Fibroblast of mammary gland (primary cell): ENCODE results near the gene PTP4A2.
"Not testable (repeated sequence)": the region's sequence is repeated elsewhere in the genome, so short reads cannot be mapped to it uniquely, and the experiment has no call there.

Source experiments
- DNase-seq: peaks from one replicate; pipeline ENCODE4 v3.0.0-alpha.2; 2010; ENCODE audit warnings: low read depth
- H3K4me3 ChIP-seq: 2 replicates; pipeline ENCODE4 v1.5.1; 2011; ENCODE audit warnings: low read depth, mild to moderate bottlenecking, low read length, moderate library complexity; ENCODE audit not compliant: control insufficient read depth
- TF ChIP-seq, protein P1 (sequence below): conservative IDR thresholded peaks from 2 replicates; pipeline ENCODE4 v1.5.1; 2011; ENCODE audit warnings: low read depth, low read length, inconsistent platforms; ENCODE audit not compliant: control insufficient read depth, insufficient read depth

The PTP4A2 gene

DNA sequence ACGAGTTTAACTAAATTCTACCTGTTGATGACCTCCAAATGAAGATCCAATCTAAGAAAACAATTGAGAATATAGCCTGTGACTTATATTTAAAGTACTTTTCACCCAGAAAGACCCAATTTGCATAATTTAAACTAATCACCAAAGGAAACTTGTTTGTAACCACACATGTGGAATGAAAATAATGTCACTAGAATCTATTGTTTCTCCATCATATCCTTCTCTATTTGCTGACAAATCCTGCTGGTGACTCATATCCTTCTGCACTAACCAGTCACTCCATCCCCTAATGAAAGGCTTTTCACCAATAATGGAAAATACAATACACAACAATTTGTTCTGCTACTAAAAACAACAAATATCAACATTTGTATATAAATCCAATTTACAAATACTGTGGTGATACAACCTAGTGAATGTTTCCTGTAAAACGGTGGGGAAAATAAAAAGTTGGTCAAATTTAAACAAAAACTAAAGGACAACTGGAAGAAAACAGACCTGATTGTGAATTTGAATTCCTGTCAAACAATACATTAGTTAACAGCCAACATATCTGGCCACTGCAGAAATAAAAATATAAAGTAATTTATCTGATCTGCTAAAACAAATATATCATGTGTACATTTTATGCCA is 6.5 kb downstream of the PTP4A2 start:
- TF ChIP-seq, protein P1, sequence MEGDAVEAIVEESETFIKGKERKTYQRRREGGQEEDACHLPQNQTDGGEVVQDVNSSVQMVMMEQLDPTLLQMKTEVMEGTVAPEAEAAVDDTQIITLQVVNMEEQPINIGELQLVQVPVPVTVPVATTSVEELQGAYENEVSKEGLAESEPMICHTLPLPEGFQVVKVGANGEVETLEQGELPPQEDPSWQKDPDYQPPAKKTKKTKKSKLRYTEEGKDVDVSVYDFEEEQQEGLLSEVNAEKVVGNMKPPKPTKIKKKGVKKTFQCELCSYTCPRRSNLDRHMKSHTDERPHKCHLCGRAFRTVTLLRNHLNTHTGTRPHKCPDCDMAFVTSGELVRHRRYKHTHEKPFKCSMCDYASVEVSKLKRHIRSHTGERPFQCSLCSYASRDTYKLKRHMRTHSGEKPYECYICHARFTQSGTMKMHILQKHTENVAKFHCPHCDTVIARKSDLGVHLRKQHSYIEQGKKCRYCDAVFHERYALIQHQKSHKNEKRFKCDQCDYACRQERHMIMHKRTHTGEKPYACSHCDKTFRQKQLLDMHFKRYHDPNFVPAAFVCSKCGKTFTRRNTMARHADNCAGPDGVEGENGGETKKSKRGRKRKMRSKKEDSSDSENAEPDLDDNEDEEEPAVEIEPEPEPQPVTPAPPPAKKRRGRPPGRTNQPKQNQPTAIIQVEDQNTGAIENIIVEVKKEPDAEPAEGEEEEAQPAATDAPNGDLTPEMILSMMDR = no peak
- DNase-seq = peak; percentile 72
- H3K4me3 ChIP-seq = no peak overlapping the region

DNA sequence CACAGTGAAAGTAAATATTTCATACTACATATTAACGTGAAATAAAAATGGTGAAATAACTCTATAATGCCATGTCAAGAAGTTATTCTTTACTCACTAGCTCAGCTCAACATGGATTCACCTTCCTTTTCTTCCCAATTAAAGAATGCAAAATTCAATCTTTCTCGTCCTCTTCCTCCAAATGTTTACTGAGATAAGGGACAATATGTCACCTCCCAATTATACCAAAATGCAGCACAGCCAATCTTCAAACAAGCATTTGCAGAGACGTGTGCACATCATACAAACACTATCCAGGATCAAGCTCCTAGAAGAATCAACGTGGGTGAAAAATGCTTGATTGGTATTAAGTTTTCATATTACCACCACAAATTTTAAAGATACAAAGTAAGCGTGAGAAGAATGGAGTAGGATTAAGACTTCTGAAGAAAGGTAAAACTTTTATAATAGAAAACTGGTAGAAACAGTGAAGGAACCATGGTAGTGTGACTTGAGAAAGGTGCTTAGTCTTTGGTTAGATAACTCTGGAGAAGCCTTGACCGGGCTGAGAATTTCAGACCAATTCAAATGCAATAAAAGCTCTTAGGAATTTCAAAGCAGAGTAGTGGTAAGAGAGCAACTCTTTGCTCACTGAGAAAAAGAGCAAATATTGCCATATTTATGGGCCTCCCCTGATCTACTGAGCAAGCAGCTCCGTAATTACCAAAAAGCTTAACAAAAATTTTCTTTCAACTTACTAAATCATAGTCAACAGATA is 7.2 kb downstream of the PTP4A2 start:
- TF ChIP-seq, protein P1 = no peak
- DNase-seq = no peak
- no peak overlapping the region for H3K4me3 ChIP-seq

DNA sequence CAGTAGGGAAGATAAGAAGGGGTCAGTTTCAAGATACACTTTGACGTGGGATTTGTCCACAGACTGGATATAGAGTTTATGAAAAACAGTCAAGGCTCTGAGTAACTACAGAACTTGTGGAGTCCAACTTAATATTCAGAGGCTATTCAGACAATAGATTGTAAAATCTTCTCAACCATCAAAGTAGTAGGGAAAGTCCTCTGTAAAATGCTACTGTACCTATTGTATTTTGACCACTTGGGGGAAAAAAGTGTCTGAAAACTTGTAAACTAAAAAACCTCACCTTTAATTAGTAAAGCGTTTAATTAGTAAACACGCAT is 10.5 kb downstream of the PTP4A2 start:
- no peak overlapping the region for H3K4me3 ChIP-seq
- no peak for DNase-seq
- TF ChIP-seq, protein P1 = no peak

DNA sequence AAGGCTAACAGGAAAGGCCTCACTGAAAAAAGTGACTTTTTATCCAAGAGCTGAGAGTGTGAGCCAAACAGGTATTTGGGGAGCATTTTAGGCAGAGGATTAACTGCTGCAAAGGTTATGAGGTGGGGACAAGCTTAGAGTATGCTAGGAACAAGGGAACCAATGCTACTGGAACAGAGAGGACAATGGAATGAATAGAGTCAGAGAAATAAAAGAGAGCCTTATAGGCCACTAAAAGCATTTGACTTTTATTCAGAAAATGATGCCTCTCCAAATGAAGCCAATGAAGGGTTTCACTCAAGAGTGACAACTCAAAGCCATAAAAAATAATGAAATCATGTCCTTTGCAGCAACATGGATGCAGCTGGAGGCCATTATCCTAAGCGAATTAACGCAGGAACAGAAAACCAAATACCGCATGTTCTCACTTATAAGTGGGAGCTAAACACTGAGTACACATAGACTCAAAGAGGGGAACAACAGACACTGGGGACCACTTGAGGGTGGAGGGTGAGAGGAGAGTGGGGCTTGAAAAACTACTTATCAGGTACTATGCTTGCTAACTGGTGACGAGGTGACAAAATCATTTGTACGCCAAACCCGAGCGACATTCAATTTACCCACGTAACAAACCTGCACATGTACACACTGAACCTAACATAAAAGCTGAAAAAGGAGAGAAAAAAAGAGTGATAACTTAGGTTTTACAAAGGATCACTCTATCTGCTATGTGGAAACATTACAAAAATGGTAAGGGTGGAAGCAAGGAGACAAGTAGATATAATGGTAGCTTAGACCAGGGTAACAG is 11.1 kb downstream of the PTP4A2 start:
- TF ChIP-seq, protein P1 = no peak
- no peak for DNase-seq
- H3K4me3 ChIP-seq = no peak overlapping the region

DNA sequence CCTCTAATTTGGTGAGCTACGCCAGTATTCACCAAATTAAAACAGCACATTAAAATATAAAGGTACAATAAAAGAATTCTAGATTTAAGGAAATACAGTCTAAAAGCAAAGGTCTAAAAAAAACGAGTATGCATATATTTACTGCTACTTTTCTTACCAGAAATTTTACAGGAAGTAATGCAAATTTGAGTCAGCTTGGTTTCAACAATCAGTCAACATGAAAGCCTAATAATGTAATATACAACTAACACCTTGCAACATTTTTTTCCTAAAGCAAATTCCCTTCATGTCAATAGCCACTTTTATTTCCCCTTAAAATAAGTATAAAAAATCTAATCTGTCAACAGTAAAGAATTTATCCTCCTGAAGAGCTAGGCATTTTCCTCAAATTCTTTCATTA is 11.9 kb downstream of the PTP4A2 start:
- no peak for DNase-seq
- no peak overlapping the region for H3K4me3 ChIP-seq
- TF ChIP-seq, protein P1 = no peak

DNA sequence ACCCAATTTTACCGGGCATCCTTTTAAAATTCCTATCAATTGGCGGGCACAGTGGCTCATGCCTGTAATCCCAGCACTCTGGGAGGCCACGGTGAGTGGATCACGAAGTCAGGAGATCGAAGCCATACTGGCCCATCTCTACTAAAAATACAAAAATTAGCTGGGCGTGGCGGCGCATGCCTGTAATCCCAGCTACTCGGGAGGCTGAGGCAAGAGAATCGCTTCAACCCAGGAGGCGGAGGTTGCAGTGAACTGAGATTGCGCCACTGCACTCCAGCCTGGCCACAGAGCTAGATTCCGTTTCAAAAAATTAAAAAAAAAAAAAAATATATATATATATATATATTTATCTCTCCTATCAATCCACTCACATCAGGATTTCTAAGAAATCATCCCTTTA is 12.3 kb downstream of the PTP4A2 start:
- DNase-seq, H3K4me3 ChIP-seq: not testable (repeated sequence)

DNA sequence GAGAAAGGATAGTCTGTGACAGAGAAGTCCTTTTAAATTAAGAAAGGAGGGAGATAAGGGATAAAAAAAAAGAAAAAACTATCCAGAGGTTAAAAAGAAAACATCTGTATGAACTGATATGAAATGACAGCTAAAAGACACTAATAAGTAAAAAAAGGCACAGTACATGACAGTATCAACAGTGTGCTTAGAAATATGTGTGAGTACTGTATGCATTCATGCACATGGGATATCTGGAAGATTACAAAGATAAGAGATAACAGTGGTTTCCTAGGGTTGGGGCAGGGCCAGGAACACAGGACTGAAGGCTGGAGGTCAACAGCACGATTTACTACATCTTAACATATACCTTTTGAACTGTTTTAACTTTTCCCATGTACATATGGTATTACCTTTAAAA is 13.3 kb downstream of the PTP4A2 start:
- no peak for DNase-seq
- no peak overlapping the region for H3K4me3 ChIP-seq
- TF ChIP-seq, protein P1 = no peak
